HepG2 (cell line): ENCODE results near the gene FAM114A2. TPM values are rescaled to one million over a fixed set of nuclear protein-coding genes. Genes with fewer than 3 reads are reported as not detected.

Experiments
- ETS1 ChIP-seq: sonication (generic); formaldehyde crosslinking; IDR thresholded peaks from 2 replicates; pipeline ENCODE4 v1.4.0; 2020; ENCODE audit warnings: missing genetic modification reagents
- GABPB1 ChIP-seq: IDR thresholded peaks from 2 replicates; pipeline ENCODE4 v1.6.1; 2016; ENCODE audit warnings: mild to moderate bottlenecking, missing genetic modification reagents, moderate library complexity, missing compliant biosample characterization
- GATAD2A ChIP-seq: IDR thresholded peaks from 2 replicates; pipeline ENCODE4 v1.6.1; 2016
- GPN1 ChIP-seq: sonication (generic); formaldehyde crosslinking; IDR thresholded peaks from 2 replicates; pipeline ENCODE4 v1.5.1; 2020; ENCODE audit warnings: missing genetic modification reagents, borderline replicate concordance
- GTF3A ChIP-seq: sonication (generic); formaldehyde crosslinking; conservative IDR thresholded peaks from 2 replicates; pipeline ENCODE4 v1.4.0; 2020; ENCODE audit warnings: mild to moderate bottlenecking, missing genetic modification reagents
- KLF9 ChIP-seq: IDR thresholded peaks from 2 replicates; pipeline ENCODE4 v1.6.1; 2016; ENCODE audit warnings: low read depth
- MAF1 ChIP-seq: sonication (generic); formaldehyde crosslinking; IDR thresholded peaks from 2 replicates; pipeline ENCODE4 v1.5.0; 2020; ENCODE audit warnings: missing genetic modification reagents, borderline replicate concordance
- RARA ChIP-seq: IDR thresholded peaks from 2 replicates; pipeline ENCODE4 v1.6.1; 2016; ENCODE audit warnings: missing genetic modification reagents, missing compliant biosample characterization
- REL ChIP-seq: sonication (generic); formaldehyde crosslinking; conservative IDR thresholded peaks from 2 replicates; pipeline ENCODE4 v1.8.0; 2022; ENCODE audit warnings: mild to moderate bottlenecking, missing genetic modification reagents, moderate library complexity
- RNF2 ChIP-seq: fragments of 450-650 bp; conservative IDR thresholded peaks from 2 replicates; pipeline ENCODE4 v1.6.1; 2016; ENCODE audit warnings: low read depth
- SMARCE1 ChIP-seq: fragments of 450-650 bp; IDR thresholded peaks from 2 replicates; pipeline ENCODE4 v1.6.1; 2017; ENCODE audit warnings: borderline replicate concordance
- SP2 ChIP-seq: sonication (generic); formaldehyde crosslinking; IDR thresholded peaks from 2 replicates; pipeline ENCODE4 v1.5.1; 2020; ENCODE audit warnings: mild to moderate bottlenecking, missing genetic modification reagents
- ZFP36 ChIP-seq: fragments of 150-350 bp; IDR thresholded peaks from 2 replicates; pipeline ENCODE4 v1.6.1; 2018; ENCODE audit warnings: borderline replicate concordance, low read length, low read depth; ENCODE audit not compliant: partially characterized antibody
- ZNF225 ChIP-seq: sonication (generic); formaldehyde crosslinking; IDR thresholded peaks from 2 replicates; pipeline ENCODE4 v1.4.0; 2020; ENCODE audit warnings: mild to moderate bottlenecking, missing genetic modification reagents
- ZNF282 ChIP-seq: fragments of 450-650 bp; IDR thresholded peaks from 2 replicates; pipeline ENCODE4 v1.6.1; 2018; ENCODE audit not compliant: partially characterized antibody
- ZNF335 ChIP-seq: sonication (generic); formaldehyde crosslinking; IDR thresholded peaks from 2 replicates; pipeline ENCODE4 v1.4.0; 2020; ENCODE audit warnings: missing genetic modification reagents
- ZNF567 ChIP-seq: sonication (generic); formaldehyde crosslinking; IDR thresholded peaks from 2 replicates; pipeline ENCODE4 v1.8.1; 2023; ENCODE audit warnings: mild to moderate bottlenecking, missing genetic modification reagents, borderline replicate concordance
- ZNF615 ChIP-seq: sonication (generic); formaldehyde crosslinking; IDR thresholded peaks from 2 replicates; pipeline ENCODE4 v1.5.0; 2020; ENCODE audit warnings: mild to moderate bottlenecking, missing genetic modification reagents, borderline replicate concordance
- ZNF788 ChIP-seq: sonication (generic); formaldehyde crosslinking; IDR thresholded peaks from 2 replicates; pipeline ENCODE4 v1.5.0; 2020; ENCODE audit warnings: mild to moderate bottlenecking, missing genetic modification reagents, borderline replicate concordance
- polyA plus RNA-seq, 8 experiments: library from polyadenylated mRNA; depleted of rRNA in 3 of 8; stranded (reverse) in 7 of 8; unstranded in 1 of 8; fragments of >200 nt; fragmentation: Illumina TruSeq in 4 of 8; extraction: Trizol in 4 of 8; gene quantifications; 2 replicates each; pipeline versions ENCODE4 v1.2.1 to v1.2.3, GENCODE V29; 2011 to 2016; ENCODE audit warnings: low read depth in 4 of 8, missing spikeins in 1 of 8, mixed read lengths in 1 of 8; ENCODE audit not compliant: insufficient read depth in 1 of 8
- total RNA-seq, 5 experiments: library from RNA; depleted of rRNA; stranded (reverse); fragments of >200 nt; fragmentation: Illumina TruSeq; extraction: Trizol; gene quantifications; 2 replicates each; pipeline ENCODE4 v1.2.3, GENCODE V29; 2016; ENCODE audit warnings: low read depth in 1 of 5
- TF ChIP-seq, protein P1 (sequence below): sonication (generic); formaldehyde crosslinking; IDR thresholded peaks from 2 replicates; pipeline ENCODE4 v1.8.1; 2023; ENCODE audit warnings: mild to moderate bottlenecking, missing genetic modification reagents
- TF ChIP-seq, protein P2 (sequence below): IDR thresholded peaks from 2 replicates; pipeline ENCODE4 v1.6.1; 2016; ENCODE audit warnings: mild to moderate bottlenecking
- TF ChIP-seq, protein P3 (sequence below): IDR thresholded peaks from 2 replicates; pipeline ENCODE4 v1.4.0; 2020; ENCODE audit warnings: mild to moderate bottlenecking, missing genetic modification reagents

The FAM114A2 gene
- total and polyA plus RNA-seq, 2 of the 13 experiments (the other 11 are each of a cell fraction or from before 2014, with no cell fraction given) = 6.9 to 11.4 TPM

DNA sequence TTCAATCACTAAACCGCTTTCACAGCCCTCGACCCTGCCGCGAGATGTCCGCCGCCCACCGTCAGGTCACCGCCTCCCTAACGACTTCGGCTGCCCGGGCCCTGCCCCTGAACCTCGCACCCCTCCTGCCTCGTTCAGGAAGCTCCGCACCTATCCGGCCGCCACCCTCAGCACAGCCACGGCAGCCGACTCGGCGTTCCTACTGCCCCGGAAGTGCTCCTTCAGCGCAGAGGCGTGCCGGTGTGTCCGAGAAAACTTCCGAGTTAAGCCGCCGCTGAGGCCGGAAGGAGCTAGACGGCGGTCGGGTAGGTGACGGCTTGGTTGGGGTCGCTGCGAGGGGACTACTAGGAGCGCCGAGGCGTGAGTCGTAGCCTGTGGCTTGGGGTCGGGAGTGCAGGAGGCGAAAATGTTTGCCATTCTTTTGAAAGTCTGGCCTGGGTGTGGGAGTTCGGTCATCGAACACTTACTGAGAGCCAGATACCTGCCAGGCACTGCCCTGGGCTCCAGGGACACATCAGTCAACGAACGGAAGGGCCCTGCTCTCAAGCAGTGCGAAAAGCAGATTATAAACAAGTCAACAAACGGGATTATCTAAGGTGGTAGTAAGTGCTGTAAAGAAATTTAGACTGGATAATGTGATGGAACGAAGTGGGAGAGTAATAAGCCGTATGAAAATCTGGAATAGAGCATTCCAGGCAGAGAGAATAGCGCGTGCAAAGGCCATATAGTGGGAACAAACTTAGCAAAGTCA lies at the start of gene FAM114A2, which contains the start of gene MFAP3 (continued):
- 0 out of 2 replicates have a peak, but pooled peaks have one; percentile 32 for TF ChIP-seq RARA (CRISPR knock-in tag)
- peak; percentile 77 for TF ChIP-seq SP2
- TF ChIP-seq ZNF615 (CRISPR knock-in tag) = no peak
- TF ChIP-seq ZNF225 (CRISPR knock-in tag) = peak; percentile 73; the same call in 1 of the 2 replicates
- no peak for TF ChIP-seq GATAD2A (CRISPR knock-in tag)
- peak; percentile 100 for TF ChIP-seq GABPB1 (CRISPR knock-in tag)
- no peak for TF ChIP-seq SMARCE1
- TF ChIP-seq, protein P1, sequence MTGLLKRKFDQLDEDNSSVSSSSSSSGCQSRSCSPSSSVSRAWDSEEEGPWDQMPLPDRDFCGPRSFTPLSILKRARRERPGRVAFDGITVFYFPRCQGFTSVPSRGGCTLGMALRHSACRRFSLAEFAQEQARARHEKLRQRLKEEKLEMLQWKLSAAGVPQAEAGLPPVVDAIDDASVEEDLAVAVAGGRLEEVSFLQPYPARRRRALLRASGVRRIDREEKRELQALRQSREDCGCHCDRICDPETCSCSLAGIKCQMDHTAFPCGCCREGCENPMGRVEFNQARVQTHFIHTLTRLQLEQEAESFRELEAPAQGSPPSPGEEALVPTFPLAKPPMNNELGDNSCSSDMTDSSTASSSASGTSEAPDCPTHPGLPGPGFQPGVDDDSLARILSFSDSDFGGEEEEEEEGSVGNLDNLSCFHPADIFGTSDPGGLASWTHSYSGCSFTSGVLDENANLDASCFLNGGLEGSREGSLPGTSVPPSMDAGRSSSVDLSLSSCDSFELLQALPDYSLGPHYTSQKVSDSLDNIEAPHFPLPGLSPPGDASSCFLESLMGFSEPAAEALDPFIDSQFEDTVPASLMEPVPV = peak; percentile 63; the same call in 1 of the 2 replicates
- TF ChIP-seq ZNF788 (CRISPR knock-in tag) = peak; percentile 92; the same call in 1 of the 2 replicates
- no peak for TF ChIP-seq ETS1
- TF ChIP-seq ZNF282 = no peak
- no peak for TF ChIP-seq MAF1 (CRISPR knock-in tag)
- TF ChIP-seq GTF3A (CRISPR knock-in tag) = peak; percentile 78; the same call in 1 of the 2 replicates
- no peak; the same call in 1 of the 2 replicates for TF ChIP-seq KLF9 (CRISPR knock-in tag)
- peak; percentile 44; the same call in 1 of the 2 replicates for TF ChIP-seq ZNF567 (CRISPR knock-in tag)
- TF ChIP-seq REL (CRISPR knock-in tag) = 0 out of 2 replicates have a peak, but pooled peaks have one; percentile 37
- TF ChIP-seq ZNF335 (CRISPR knock-in tag) = peak; percentile 88; the same call in 1 of the 2 replicates
- peak; percentile 7 for TF ChIP-seq ZFP36
- TF ChIP-seq, protein P2, sequence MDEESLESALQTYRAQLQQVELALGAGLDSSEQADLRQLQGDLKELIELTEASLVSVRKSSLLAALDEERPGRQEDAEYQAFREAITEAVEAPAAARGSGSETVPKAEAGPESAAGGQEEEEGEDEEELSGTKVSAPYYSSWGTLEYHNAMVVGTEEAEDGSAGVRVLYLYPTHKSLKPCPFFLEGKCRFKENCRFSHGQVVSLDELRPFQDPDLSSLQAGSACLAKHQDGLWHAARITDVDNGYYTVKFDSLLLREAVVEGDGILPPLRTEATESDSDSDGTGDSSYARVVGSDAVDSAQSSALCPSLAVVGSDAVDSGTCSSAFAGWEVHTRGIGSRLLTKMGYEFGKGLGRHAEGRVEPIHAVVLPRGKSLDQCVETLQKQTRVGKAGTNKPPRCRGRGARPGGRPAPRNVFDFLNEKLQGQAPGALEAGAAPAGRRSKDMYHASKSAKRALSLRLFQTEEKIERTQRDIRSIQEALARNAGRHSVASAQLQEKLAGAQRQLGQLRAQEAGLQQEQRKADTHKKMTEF (CRISPR knock-in tag) = peak; percentile 86
- TF ChIP-seq RNF2 = peak; percentile 86; the same call in 1 of the 2 replicates
- TF ChIP-seq, protein P3, sequence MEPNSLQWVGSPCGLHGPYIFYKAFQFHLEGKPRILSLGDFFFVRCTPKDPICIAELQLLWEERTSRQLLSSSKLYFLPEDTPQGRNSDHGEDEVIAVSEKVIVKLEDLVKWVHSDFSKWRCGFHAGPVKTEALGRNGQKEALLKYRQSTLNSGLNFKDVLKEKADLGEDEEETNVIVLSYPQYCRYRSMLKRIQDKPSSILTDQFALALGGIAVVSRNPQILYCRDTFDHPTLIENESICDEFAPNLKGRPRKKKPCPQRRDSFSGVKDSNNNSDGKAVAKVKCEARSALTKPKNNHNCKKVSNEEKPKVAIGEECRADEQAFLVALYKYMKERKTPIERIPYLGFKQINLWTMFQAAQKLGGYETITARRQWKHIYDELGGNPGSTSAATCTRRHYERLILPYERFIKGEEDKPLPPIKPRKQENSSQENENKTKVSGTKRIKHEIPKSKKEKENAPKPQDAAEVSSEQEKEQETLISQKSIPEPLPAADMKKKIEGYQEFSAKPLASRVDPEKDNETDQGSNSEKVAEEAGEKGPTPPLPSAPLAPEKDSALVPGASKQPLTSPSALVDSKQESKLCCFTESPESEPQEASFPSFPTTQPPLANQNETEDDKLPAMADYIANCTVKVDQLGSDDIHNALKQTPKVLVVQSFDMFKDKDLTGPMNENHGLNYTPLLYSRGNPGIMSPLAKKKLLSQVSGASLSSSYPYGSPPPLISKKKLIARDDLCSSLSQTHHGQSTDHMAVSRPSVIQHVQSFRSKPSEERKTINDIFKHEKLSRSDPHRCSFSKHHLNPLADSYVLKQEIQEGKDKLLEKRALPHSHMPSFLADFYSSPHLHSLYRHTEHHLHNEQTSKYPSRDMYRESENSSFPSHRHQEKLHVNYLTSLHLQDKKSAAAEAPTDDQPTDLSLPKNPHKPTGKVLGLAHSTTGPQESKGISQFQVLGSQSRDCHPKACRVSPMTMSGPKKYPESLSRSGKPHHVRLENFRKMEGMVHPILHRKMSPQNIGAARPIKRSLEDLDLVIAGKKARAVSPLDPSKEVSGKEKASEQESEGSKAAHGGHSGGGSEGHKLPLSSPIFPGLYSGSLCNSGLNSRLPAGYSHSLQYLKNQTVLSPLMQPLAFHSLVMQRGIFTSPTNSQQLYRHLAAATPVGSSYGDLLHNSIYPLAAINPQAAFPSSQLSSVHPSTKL = peak; percentile 82
- TF ChIP-seq GPN1 (CRISPR knock-in tag) = no peak
